Activated T-helper 1 cell treated with Interleukin-2 at 50 U/mL for 16 hours (primary cell): ENCODE data around the gene SOX30.

ENCODE experiments used
- DNase-seq: peaks from one replicate; pipeline ENCODE4 v3.0.0-alpha.2; 2020; ENCODE audit warnings: low read depth

SOX30 gene

DNA sequence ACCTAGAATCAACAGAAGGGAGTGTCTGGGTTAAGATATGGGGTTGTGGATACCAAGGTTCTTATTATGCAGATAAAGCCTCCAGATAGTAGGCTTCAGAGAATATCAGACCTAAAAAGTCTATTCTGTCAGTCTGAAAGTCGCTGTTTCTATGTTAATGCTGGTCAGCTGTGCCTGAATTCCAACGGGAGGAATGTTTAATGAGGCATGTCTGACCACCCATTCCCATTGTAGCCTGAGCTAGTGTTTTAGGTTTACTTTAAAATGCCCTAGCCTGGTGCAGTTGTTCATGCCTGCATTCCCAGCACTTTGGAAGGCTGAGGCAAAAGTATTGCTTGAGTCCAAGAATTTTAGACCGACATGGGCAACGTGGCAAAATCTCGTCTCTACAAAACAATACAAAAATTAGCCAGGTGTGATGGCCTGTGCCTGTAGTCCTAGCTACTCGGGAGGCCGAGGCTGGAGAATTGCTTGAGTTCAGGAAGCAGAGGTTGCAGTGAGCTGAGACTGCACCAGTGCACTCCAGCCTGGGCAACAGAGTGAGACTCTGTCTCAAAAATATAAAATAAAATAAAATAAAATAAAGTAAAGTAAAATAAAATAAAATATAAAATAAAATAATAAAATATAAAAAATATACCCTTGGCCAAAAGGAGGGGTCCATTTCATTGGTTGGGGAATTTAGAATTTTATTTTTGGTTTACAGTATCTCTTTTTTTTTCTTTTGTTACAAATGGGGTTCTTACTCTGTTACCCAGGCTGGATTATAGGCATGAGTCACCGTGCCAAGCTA, 7.8 kb upstream of the SOX30 start:
- DNase-seq, result no peak

DNA sequence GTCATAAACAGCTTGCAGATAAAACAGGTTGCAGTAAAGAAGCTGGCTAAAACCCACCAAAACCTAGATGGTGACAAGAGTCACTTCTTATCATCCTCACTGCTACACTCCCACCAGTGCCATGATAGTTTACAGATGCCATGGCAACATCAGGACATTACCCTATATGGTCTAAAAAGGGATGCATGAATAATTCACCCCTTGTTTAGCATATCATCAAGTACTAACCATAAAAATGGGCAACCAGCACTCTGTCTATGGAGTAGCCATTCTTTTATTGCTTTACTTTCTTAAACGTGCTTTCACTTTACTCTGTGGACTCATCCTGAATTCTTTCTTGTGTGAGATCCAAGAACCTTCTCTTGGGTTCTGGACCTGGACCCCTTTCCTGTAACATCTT, 6.7 kb upstream of the SOX30 start:
- DNase-seq, result no peak

DNA sequence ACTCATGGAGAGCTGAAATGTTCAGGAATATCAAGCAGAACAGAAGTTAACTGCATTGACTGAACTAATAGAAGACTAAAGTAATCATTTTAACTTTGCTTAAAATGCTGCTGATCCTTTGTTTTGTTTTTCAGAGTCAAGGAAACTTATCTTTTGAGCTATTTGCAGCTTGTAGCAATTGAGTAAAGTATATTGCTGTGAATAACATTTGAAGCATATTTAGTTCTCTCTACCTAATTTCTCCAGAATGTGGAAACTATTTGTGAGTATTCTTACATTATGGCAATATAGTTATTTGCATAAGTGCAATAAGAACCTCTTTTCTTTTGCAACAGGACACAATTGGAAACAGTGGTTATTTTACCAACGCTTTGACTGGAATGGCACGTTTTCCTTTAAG, 5.3 kb upstream of the SOX30 start:
- no peak for DNase-seq

DNA sequence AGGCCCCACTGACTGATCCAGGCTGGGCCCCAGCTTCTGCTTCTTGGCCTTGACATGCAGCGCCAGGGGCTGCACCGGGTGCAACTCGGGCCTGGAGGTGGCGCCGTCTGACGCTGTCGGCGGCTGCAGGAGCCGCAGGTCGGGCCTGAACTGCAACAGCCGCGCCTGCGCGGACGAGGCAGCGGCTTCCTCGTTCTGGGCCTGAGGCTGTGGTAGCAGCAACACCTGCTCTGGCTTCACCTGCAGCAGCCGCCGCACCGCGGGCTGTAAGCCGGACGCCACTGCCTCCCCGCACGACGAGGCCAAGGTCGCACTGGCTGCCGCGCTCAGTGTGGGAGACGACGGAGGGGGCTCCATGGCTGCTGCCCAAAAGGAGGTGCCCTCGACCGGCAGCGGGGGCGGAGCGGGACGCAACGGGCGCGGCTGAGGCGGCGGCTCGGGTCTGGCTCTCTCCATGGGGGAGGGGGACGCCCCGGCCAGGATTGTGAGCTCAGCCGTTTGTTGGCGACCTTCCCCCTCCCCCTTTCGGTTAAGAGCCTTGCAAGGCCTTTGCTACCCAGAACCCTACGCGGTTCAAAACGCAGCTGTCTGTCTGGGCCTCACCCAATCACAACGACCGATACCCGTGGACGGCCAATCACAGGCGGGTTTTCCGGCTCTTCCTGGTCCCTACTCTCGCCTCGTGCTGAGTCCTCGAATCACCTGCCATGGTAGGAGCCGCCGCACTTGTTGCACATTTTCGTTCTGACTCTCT, 438 bp downstream of the SOX30 start:
- DNase-seq, result peak; percentile 74

DNA sequence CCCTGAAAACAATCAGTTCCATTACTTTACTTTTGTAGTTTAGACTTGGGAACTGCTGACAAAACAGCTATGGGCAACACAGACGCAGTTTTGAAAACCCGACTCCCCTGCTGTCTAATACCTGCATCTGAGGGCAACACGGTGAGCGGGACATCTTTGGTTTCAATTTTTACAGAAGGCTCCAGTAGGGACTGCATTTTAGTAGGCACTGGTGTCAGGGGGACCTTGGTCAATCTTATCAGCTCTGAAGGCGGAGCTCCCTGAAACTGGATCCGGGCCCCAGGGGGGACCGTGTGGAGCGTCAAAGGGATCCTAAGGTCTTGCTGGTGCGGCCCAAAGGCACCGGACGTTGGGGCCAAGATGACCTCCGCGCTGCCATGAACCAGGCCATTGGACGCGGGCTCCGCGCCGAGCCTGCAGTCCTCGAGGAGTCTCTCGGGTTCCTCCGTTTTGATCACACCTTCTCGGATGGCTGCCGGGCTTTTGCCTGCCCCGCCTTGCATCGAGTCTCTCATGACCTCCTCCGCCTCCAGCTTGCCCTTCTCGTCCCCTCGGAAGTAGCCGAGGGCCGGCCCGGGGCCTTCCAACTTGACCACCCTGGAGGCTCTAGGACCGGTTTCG, 1.1 kb downstream of the SOX30 start:
- DNase-seq, result no peak

DNA sequence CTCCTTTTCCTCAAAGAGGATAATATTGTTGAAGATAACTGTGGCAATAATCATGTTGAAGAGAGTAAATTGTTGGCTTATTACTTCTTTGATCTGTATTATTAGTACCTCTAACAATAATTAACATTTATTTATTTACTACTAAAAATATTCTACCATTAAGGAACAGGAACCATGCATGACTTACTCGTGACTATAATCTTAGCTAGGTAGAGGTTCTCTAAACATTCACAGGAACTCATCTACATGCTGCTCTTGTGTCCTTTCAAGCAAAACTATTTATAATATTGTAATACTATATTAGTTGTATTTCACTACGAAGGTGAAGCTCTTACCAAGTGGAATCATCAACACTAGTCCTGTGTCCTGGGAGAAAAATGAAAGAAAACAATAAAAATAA, 3.1 kb downstream of the SOX30 start:
- DNase-seq, result no peak

DNA sequence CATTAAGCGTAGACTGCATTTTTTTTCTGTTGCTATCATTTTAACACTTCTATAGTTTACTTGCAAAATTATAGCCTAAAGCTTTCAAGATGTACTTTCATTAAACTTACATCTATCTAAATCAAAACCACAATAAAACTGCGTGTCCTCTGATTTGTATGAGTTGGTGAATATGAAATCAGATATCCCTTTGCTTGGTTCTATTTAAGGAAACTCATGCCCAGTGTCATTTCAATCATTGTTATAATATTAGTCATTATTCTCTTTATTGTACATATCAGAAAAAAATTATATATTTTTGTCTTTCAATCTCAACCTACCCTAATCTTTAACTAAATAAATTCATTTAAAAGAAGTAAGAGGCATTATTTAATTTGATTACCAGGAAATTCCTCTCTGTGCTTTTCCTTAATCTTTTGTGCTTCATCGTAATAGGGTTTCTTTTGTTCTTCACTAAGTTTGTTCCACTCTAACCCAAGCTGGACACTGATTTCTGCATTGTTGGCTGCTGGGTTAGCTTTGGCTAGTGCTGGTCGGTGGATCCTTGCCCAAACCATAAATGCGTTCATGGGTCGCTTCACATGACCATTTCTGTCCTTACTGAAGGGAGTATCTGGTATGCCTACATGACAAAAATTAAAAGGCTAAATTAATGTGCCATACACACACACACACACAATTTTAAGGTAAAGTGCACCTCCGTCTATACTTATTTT, 3.8 kb downstream of the SOX30 start:
- DNase-seq, result no peak

DNA sequence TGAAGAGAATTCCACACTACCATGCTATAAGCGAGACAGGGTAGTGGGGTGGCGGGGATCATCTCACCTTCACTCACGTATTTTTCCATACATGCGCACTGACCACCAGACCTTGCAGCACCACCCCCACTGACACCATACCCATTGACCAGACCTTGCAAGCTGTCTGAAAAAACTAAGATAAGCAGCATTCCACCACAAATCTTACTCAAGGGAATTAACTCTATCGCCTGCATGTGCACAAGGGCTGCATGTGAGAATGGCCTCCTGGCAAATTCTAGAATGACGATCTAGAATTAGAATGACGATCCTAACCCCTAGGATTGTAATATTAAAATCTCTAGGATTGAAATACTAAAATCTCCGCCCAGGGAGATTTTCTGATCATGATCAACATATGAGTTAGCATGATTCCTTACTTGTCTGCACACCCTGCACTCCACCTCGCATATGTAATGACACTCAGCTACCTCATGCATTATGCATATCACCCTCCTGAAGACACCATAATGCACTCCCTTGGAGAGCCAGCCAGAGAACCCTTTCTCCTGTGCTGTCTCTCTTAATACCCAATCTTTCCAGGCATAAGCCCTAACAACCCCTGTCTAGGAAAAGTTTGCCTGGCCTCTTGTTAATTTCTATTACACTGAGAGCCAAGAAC, 11.7 kb downstream of the SOX30 start:
- DNase-seq, result no peak

DNA sequence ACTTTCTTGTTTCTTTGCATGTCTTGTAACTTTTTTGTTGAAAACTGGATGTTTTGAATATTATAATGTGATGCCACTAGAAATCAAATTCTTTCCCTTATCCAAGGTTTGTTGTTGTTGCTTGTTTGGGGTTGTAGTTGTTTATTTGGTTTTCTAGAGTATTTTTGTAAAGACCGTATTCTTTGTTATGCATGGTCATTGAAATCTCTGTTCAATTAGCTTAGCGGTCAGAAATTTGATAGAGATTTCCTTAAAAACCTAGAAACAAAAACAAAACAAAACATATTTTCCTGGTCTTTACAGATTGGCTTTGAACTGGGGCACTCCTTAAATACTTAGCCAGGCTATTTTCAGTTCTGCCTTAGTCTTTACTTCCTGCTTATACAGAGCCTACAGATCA, 21.9 kb downstream of the SOX30 start:
- DNase-seq, result no peak

DNA sequence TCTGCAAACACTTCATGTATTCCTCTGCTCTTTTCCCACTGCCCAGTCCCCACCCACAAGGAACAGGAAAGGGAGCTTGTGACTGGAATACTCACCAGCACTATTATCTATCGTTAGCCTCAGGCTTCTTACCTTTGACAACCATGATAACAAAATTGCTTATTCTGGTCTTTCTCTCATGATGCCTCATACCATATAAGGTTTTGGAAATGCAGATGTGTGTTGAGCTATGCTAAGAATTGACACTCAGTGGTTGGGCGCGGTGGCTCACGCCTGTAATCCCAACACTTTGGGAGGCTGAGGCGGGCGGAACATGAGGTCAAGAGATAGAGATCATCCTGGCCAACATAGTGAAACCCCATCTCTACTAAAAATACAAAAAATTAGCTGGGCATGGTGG, 25.4 kb downstream of the SOX30 start:
- DNase-seq, result no peak

DNA sequence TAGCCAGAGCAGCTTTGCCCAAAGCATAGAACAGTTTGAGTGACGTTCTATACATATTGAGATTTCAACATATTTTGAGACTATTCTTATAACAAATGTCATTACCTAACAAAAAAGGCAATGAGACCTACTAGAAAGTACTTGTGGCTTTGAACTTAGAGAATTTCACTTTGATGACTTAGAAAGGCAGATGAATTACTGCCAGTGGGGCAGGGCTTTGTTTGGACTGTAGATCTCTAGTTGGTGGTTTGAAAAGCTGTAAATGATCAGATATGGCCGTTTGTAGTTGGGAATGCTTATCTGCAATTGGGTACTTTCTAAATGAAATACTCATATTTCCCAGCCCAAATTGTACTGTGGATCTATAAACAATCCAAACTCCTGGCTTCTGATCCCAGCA, 28.1 kb downstream of the SOX30 start:
- no peak for DNase-seq

DNA sequence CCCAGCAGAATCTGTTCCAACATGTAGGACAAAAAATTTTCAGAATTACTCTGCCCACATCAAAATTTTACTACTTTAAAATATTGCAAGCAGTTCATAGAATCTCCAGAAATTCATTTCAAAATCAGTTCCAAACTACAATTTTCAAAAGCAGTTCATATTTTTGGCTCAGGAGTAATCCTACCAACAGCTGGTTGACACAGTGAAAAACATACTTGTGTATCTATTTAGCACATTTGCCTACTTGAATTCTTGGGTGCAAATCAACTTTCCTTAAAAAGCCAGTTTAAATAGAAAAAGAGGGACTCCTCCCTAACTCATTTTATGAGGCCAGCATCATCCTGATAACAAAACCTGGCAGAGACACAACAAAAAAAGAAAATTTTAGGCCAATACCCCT, 31.5 kb downstream of the SOX30 start:
- no peak for DNase-seq

DNA sequence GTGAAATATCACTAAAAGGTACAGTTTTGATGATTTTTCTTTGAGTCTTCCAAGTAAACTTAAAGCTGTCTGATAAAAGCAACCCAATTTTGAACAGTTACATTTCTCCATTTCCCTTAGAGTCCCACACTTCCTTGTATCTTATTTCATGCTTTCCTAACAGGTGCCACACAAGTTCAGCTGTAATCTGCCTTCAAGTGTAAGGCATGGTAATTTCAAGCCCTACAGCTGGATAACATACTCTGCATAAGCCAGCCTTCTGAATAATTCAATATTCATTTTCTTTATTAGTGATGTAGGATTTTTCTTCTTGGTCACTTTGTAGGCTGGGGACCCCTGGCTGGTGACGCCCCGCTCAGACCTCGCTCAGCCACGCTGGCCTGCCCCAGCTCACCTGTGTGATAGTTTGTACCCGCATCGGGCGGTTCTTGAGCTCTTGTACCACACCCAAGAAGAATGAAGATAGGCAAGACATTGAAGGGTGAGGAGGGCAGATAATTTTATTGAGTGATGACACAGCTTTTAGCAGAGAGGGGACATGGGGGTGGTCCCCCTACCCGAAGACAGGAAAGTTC, 34.0 kb downstream of the SOX30 start:
- no peak for DNase-seq

DNA sequence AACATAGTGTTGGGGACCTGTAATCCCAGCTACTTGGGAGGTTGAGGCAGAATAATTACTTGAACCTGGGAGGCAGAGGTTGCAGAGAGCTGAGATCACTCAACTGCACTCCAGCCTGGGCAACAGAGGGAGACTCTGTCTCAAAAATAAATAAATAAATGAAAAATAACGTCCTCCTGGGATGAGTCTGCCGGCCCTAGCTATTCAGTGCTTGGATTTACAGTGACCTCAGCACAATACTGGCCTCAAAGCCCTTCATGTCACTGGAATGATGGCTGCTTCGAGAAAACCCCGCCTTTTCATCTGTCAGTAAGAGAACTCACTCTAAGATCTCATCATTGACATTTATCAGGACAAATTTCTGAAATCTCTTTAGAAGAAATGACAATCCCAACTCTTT, 35.5 kb downstream of the SOX30 start:
- DNase-seq, result no peak

DNA sequence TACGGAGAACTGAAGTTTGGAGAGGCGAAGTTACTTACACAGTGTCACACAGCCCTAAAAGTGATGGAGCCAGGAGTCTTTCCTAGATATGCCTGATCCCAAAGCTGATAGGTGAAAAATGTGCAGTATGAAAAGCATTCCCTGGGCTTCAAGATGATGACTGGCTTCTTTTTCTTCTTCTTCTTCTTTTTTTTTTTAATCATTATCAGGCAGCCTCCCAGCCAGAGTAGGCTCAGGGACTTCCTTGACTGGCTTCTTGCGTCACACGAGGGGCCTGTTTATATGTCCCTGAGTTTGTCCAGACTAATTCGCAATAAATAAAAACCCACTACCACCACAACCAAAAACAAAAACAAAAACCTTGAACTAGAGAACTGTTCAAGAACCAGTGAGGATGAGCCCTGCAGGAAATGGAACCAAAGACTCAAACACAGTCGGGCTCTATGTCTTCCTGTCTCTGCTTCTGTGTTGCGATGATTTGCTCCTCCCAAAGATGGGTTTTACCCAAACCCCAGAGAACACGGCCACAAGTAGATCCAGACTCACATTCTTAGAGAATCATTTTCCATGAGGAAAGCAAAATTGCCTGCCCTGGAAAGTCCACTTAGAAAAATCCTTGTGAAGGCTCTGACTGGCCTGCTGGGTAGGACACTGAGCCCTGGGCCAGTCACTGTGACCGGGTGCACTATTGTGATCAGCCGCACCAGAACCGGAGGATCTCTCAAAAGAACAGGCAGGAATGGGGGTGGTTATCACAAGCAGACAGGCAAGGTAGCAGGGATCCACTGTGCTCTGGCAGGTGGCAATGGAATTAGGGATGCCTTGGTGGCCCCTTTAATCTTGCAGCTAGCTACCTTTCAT, 38.6 kb downstream of the SOX30 start:
- no peak for DNase-seq

DNA sequence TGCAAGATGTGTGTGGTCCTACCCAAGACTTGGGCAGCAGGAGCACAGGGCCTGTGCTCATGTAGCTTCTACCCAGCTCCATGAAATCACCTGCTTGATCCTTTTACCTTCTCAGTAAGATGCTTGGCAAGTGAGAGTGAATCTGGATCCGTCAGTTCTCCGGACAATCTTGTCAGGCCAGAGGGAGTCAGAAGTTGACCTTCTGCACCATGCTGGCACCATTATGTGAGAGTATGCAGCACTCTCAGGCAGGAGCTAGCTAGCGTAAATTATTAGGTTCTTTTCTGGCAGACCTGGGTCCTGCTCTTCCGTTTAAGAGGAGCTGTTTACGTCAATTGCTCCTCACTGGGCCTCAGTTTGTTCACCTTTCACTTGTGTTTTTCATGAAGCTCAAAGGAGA, 39.7 kb downstream of the SOX30 start:
- DNase-seq, result no peak

DNA sequence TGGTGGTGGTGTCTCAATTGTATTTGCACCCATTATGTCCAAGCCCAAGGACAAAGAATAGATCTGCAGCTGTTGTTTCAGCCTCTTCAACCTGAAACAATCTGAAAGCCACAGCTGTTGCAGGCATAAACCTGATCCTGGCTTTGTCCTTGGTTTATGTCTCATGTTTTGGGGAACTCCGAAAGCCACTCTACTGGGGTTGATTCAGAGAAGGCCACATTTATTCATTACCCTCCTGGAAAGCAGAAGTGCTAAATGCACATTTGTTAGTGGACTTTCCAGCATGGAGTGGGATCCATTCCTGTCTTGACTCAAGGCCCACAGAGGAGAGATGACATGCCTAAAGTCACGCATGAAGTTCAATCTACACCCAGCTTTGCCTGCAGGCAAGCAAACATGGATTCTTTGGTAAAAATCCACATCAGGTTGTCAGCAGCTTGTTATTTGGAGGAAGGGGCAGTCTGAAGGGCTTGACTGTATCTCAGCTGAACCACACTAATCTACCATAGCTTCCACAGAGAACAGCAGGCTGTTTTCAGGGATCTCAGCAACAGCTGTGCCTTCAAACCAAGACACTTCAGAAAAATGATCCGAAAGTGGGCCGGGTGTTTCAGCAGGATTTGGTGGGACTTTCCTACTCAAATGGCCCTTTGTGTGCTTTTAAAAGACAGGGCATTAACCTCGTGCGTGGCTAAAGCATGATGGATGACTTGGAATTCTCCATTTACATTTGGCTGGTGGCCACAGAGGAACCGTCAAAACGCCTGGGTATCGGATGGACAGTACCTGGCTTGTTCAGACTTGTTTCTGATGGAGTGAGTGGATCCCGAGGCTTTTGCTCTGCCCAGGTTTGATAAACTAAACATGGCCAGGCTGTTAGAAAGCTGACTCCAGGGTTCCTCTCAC, 40.4 kb downstream of the SOX30 start:
- no peak for DNase-seq

DNA sequence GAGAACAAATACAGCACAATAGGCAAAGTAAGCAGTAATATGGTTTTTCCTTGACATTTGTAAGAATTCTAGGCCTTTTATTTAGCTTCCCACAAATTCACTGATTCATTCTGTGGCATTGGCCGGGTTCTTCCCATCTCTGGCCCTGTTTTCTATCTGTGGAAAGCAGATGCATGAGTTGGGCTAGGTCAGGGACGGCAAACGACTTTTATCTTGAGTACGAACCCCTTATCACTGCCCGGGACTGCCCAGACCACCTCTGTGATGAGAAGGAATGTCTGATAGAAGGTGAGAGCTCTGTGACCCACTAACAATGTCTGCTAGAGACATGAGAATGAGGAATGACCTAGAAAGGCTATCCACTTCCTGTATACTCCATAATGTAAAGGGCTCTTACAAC, 41.2 kb downstream of the SOX30 start:
- no peak for DNase-seq

DNA sequence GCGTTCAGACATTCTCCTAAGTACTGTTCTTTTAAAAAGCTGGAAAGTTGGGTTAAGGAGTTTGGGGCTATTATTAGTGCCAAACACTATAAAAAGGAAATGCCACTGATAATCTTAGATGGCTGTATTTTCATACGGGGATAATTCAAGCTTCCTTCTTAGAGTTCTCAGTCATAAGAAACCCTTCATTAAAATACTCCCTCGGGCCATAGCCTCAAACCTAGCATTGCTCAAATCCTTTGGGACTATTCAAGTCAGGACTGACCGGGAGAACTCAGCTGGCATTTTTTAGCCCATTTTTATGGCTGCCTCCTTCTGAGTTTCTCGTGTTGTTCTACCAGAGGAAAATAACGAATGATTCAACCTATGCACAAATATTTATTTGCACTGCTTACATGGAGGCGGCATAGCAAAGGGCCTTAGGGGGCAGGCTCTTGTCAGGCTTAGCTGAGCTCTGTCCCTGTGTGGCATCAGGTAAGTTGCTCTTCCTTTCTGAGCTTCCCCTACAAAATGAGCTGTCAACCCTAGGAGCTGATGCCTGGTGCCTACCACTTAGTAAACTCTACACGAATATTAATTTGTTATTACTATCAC, 43.2 kb downstream of the SOX30 start:
- DNase-seq, result no peak
